MCF 10A (cell line): ENCODE measurements around the gene WASF2. TPM values are rescaled to one million over a fixed set of nuclear protein-coding genes. Genes with fewer than 3 reads are reported as not detected.

Source experiments
- BruUV-seq: library from RNA; stranded (reverse); fragments of 400-500 nt; replicated peaks from 2 replicates; lab custom pipeline; 2021; lab: Mats Ljungman, UMichigan
- CTCF ChIA-PET: fragments of 300-600 bp; sonication (Branson Sonifier 250); formaldehyde crosslinking; extraction: SDS; loops from one replicate; lab custom pipeline; 2021; ENCODE audit warnings: antibody characterized with exemption, inconsistent platforms; lab: Yijun Ruan, JAX
- POLR2A ChIA-PET: fragments of 300-600, 350-650 bp; sonication (Branson Sonifier 250); formaldehyde crosslinking; extraction: SDS; loops from one replicate; lab custom pipeline; 2020; ENCODE audit warnings: antibody characterized with exemption, inconsistent platforms; lab: Yijun Ruan, JAX
- DNase-seq: peaks from one replicate; pipeline ENCODE4 v3.0.0-alpha.2; 2018; ENCODE audit not compliant: unreplicated experiment
- H3K27ac Mint-ChIP-seq: one replicate; pipeline ENCODE4 v1.8.0; 2022; ENCODE audit warnings: mild to moderate bottlenecking, low read depth, mixed read lengths; ENCODE audit not compliant: unreplicated experiment
- H3K27me3 Mint-ChIP-seq: one replicate; pipeline ENCODE4 v1.8.0; 2022; ENCODE audit warnings: mixed read lengths; ENCODE audit not compliant: insufficient read depth, unreplicated experiment
- H3K36me3 Mint-ChIP-seq: one replicate; pipeline ENCODE4 v1.8.0; 2022; ENCODE audit warnings: mild to moderate bottlenecking, moderate library complexity, mixed read lengths; ENCODE audit not compliant: insufficient read depth, unreplicated experiment
- H3K4me1 Mint-ChIP-seq: one replicate; pipeline ENCODE4 v1.8.0; 2022; ENCODE audit warnings: mixed read lengths; ENCODE audit not compliant: insufficient read depth, unreplicated experiment
- H3K4me3 Mint-ChIP-seq: one replicate; pipeline ENCODE4 v1.8.0; 2022; ENCODE audit warnings: mild to moderate bottlenecking, moderate library complexity, mixed read lengths; ENCODE audit not compliant: unreplicated experiment
- H3K9me3 Mint-ChIP-seq: one replicate; pipeline ENCODE4 v1.8.0; 2022; ENCODE audit warnings: mixed read lengths; ENCODE audit not compliant: unreplicated experiment
- CTCF ChIP-seq: fragments of 200-600 bp; IDR thresholded peaks from one replicate; pipeline ENCODE4 v1.8.0; 2022; ENCODE audit warnings: antibody characterized with exemption, mild to moderate bottlenecking; ENCODE audit not compliant: unreplicated experiment
- intact Hi-C: fragments of 100-400 bp; cut with micrococcal nuclease; formaldehyde crosslinking; loops from 2 replicates; pipeline ENCODE4 v1.14.1; 2022
- total RNA-seq: library from RNA; stranded (reverse); gene quantifications from 2 replicates; pipeline ENCODE4 v1.2.3, GENCODE V29; 2022

Gene WASF2
- total RNA-seq, 1 experiment from 2014 or later: 131 TPM

- ChIA-PET POLR2A (interaction anchor here (0.6 to 4.1 kb wide), 26 partner anchors 11 to 465 kb away, joined by 3 to 78 read pairs (median 4); partner anchors contain the start of genes AHDC1, CD164L2, FAM76A and GPR3), CTCF (interaction anchor here (0.9 to 4.8 kb wide), 15 partner anchors 9 to 149 kb away, joined by 4 to 31 read pairs (median 6); partner anchors contain the start of gene GPR3)
- TF ChIP-seq CTCF: no peak
- intact Hi-C loops: loop anchor here (1.0 to 2.0 kb wide), 2 partner anchors 22 to 23 kb away; no protein-coding TSS in a partner anchor
- no TSS peak for BruUV-seq
- DNase-seq: peak; percentile 89
- peak overlapping the region; percentile 85 for H3K4me3 Mint-ChIP-seq
- H3K4me1 Mint-ChIP-seq: peaks cover 12% of the 10 kb centered on the region
- no peaks in the 10 kb centered on the region for H3K9me3 Mint-ChIP-seq
- H3K27me3 Mint-ChIP-seq: no peaks in the 10 kb centered on the region
- peaks cover 22% of the 10 kb centered on the region for H3K36me3 Mint-ChIP-seq
- peak overlapping the region; percentile 96 for H3K27ac Mint-ChIP-seq
These were observed 124.4 kb downstream of the WASF2 start for GRCh38 chr1:27365372-27366112.

DNA sequence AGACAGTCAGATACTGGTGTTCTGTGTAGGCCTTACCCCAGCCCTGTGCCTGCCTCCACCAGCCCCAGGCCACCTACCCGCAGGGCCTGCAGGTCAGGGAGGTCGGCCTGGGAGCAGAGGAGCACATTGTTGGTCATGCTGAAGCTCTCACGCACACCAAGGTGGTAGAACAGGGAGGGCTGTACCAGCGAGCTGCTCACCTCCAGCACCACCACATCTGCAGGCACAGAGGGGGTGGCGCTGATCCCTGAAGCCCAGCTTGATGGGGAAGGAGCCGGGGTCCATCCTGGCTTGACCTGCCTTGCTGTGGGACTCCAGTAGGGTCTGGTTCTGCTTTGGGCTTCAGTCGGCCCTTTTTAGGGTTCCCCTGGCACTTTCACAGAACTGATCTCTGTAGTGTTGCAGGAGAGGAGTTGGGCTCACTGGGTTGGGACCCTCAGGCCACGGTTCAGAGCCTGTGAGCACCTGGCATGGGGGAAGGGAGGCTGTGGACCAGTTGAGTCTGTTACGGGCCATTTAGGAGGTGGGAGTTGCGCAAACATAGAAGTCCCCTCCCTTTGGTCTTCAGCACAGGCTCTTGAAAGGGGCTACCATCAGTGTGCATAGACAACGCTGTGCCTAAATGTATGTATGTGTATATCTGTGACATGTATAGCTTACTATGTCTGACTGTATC is 125.1 kb downstream of the WASF2 start:
- Mint-ChIP-seq H3K27ac (peak overlapping the region; percentile 96), H3K9me3 (no peaks in the 10 kb centered on the region), H3K4me3 (peak overlapping the region; percentile 85), H3K36me3 (peaks cover 23% of the 10 kb centered on the region), H3K27me3 (no peaks in the 10 kb centered on the region), H3K4me1 (peaks cover 16% of the 10 kb centered on the region)
- TF ChIP-seq CTCF: no peak
- ChIA-PET CTCF (interaction anchor here (0.9 to 4.8 kb wide), 10 partner anchors 8 to 66 kb away, joined by 4 to 31 read pairs (median 10); partner anchors contain the start of gene GPR3), POLR2A (interaction anchor here (0.7 to 4.1 kb wide), 20 partner anchors 11 to 360 kb away, joined by 3 to 78 read pairs (median 5); partner anchors contain the start of genes AHDC1, CD164L2, FAM76A and GPR3)
- DNase-seq: no peak
- BruUV-seq: no TSS peak
- intact Hi-C loops: no loop called here

DNA sequence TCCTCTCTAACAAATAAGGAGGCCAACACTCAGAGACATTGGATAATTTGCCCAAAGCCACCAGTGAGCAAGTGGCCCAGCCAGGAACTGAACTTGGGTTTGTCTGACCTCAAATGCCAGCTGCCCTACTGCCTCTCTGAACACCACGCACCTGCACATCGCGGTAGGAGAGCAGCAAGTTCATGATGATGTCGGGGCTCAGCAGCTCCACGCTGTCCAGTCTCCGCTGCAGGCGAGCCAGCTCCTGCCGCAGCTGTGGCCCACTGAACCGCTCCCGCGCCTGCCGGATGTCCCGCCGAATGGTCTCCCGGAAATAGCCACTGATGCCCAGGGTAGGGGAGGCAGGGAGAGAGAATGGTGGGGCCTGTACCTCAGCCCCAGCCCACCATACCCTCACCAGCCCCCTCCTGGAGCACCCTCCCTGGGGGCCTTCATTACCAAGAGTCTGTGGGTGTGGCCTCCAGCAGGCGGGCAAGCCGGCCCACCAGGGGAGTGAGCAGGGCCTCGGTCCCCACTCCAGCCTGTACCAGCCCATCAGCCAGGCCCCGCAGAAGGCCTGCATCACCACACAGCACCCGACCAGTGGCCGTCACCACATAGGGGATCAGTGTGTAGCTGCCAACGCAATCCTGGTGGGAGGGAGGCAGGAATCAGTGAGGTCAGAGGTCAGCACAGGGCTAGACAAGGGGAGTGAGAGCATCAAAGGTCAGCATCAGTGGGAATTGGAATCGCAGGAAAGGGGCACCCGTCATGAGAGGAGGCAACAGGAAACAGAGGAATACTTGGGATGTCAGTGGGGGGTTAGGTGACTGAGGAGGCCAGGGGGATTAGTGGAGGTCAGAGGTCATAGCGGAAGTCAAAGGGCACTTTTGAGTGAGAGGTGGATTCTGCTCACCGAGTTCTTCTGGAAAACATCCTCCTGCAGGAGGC is 125.9 kb downstream of the WASF2 start:
- no TSS peak for BruUV-seq
- TF ChIP-seq CTCF: no peak
- Mint-ChIP-seq H3K4me3 (peak overlapping the region; percentile 54), H3K36me3 (peaks cover 31% of the 10 kb centered on the region), H3K27ac (no peak overlapping the region), H3K27me3 (no peaks in the 10 kb centered on the region), H3K4me1 (peaks cover 16% of the 10 kb centered on the region), H3K9me3 (no peaks in the 10 kb centered on the region)
- intact Hi-C loops: no loop called here
- CTCF ChIA-PET: interaction anchor here (1.0 to 3.2 kb wide), 2 partner anchors 24 to 65 kb away, joined by 4 to 31 read pairs; no protein-coding TSS in a partner anchor
- POLR2A ChIA-PET: interaction anchor here (4.0 to 4.1 kb wide), 2 partner anchors 10 to 19 kb away, joined by 24 to 29 read pairs; partner anchors contain the start of gene CD164L2
- no peak for DNase-seq
